Mucosa of descending colon (tissue), 3 donors: Measurements from ENCODE around the gene FAM180A. TPM values are rescaled to one million over a fixed set of nuclear protein-coding genes. Genes with fewer than 3 reads are reported as not detected.

Source experiments
- ATAC-seq: fragments of 200-7000 bp; cut with Tn5 transposase; one replicate; pipeline ENCODE4 v1.9.1; 2020; ENCODE audit warnings: mild to moderate bottlenecking, moderate library complexity
- DNase-seq, 3 donors: peaks; one replicate each; pipeline ENCODE4 v3.0.0-alpha.2; 2020
- H3K36me3 ChIP-seq: fragments of 200-600 bp; one replicate; pipeline ENCODE4 v1.8.0; 2021; ENCODE audit warnings: low read depth, mild to moderate bottlenecking
- H3K4me1 ChIP-seq: fragments of 200-600 bp; one replicate; pipeline ENCODE4 v1.8.0; 2021; ENCODE audit warnings: low read depth, mild to moderate bottlenecking
- H3K4me3 ChIP-seq: fragments of 200-600 bp; one replicate; pipeline ENCODE4 v1.8.0; 2021; ENCODE audit warnings: mild to moderate bottlenecking
- H3K9me3 ChIP-seq: fragments of 200-600 bp; one replicate; pipeline ENCODE4 v1.8.0; 2021; ENCODE audit warnings: mild to moderate bottlenecking
- CTCF ChIP-seq: fragments of 200-600 bp; IDR thresholded peaks from one replicate; pipeline ENCODE4 v1.8.0; 2022; ENCODE audit warnings: antibody characterized with exemption, mild to moderate bottlenecking
- intact Hi-C, 2 donors: fragments of 100-400 bp; cut with DNase I in 1 of 2; cut with micrococcal nuclease in 1 of 2; formaldehyde crosslinking; loops; one replicate each; pipeline versions ENCODE4 v1.11.0 to v1.11.1; 2022; cut with DNase I, micrococcal nuclease
- total RNA-seq, 3 donors: library from RNA; stranded (reverse); fragmentation: NEBNext Ultra II Directional in 2 of 3; extraction: Animal tissue kit (Norgen Biotek cat#: 25700) in 2 of 3; gene quantifications; one replicate each; pipeline versions ENCODE4 v1.2.1 to v1.2.4, GENCODE V29; 2021 to 2023
- donor health status: DM: no; HTN: no; CAD: no; lungs with moderate emphysema.
- donor health status: DM: no; HTN: no; CAD: no.
- donor health status: DM: no; HTN: yes; CAD: no.

The FAM180A gene
- total RNA-seq, 3 donors from 2014 or later: 0.26 to 3.5 (median 1.3) TPM

- intact Hi-C loops: no loop called here
Observed at GRCh38 chr7:135745703-135746312, 2.8 kb downstream of the FAM180A start.

GRCh38 chr7:135744938-135745702 is 3.5 kb downstream of the FAM180A start:
- intact Hi-C loops: no loop called here
- DNase-seq: no peak
- ATAC-seq: no peak
- no peak overlapping the region for H3K4me3 ChIP-seq
- no peaks in the 10 kb centered on the region for H3K9me3 ChIP-seq
- no peaks in the 10 kb centered on the region for H3K4me1 ChIP-seq
- TF ChIP-seq CTCF: no peak
- no peaks in the 10 kb centered on the region for H3K36me3 ChIP-seq

More at GRCh38 chr7:135745703-135746312, 2.8 kb downstream of the FAM180A start:
- no peaks in the 10 kb centered on the region for H3K4me1 ChIP-seq
- ATAC-seq: peak; percentile 49
- peak in 1 of 3 donors; percentile 39 for DNase-seq
- H3K9me3 ChIP-seq: no peaks in the 10 kb centered on the region
- no peaks in the 10 kb centered on the region for H3K36me3 ChIP-seq
- TF ChIP-seq CTCF: no peak
- H3K4me3 ChIP-seq: no peak overlapping the region

- ATAC-seq (no peak), DNase-seq (no peak)
- H3K36me3 ChIP-seq: no peaks in the 10 kb centered on the region
- H3K4me3 ChIP-seq: no peak overlapping the region
- no peaks in the 10 kb centered on the region for H3K4me1 ChIP-seq
- no peak for TF ChIP-seq CTCF
- no peaks in the 10 kb centered on the region for H3K9me3 ChIP-seq
- intact Hi-C loops: no loop called here
Observed at GRCh38 chr7:135743907-135744731, 4.5 kb downstream of the FAM180A start.

- intact Hi-C loops: no loop called here
- H3K4me1 ChIP-seq: no peaks in the 10 kb centered on the region
- no peaks in the 10 kb centered on the region for H3K9me3 ChIP-seq
- DNase-seq: no peak
- no peak for TF ChIP-seq CTCF
- no peak for ATAC-seq
- no peaks in the 10 kb centered on the region for H3K36me3 ChIP-seq
- no peak overlapping the region for H3K4me3 ChIP-seq
Observed at GRCh38 chr7:135742371-135742770, 6.2 kb downstream of the FAM180A start.

- intact Hi-C loops: no loop called here
- DNase-seq: no peak
- no peak for ATAC-seq
- Histone ChIP-seq H3K4me3 (no peak overlapping the region), H3K36me3 (no peaks in the 10 kb centered on the region), H3K4me1 (no peaks in the 10 kb centered on the region), H3K9me3 (no peaks in the 10 kb centered on the region)
- TF ChIP-seq CTCF: no peak
Observed at GRCh38 chr7:135741905-135742304, 6.7 kb downstream of the FAM180A start.
